Stimulated activated naive CD4-positive, alpha-beta T cell (primary cell): ENCODE data around the gene RNF227.
"Not testable (repeated sequence)": the region's sequence is repeated elsewhere in the genome, so short reads cannot be mapped to it uniquely, and the experiment has no call there.

Experiments
- DNase-seq, 6 experiments: peaks; one replicate each; lab custom pipeline; 2025; lab: John Stamatoyannopoulos, UW

RNF227 gene

DNA sequence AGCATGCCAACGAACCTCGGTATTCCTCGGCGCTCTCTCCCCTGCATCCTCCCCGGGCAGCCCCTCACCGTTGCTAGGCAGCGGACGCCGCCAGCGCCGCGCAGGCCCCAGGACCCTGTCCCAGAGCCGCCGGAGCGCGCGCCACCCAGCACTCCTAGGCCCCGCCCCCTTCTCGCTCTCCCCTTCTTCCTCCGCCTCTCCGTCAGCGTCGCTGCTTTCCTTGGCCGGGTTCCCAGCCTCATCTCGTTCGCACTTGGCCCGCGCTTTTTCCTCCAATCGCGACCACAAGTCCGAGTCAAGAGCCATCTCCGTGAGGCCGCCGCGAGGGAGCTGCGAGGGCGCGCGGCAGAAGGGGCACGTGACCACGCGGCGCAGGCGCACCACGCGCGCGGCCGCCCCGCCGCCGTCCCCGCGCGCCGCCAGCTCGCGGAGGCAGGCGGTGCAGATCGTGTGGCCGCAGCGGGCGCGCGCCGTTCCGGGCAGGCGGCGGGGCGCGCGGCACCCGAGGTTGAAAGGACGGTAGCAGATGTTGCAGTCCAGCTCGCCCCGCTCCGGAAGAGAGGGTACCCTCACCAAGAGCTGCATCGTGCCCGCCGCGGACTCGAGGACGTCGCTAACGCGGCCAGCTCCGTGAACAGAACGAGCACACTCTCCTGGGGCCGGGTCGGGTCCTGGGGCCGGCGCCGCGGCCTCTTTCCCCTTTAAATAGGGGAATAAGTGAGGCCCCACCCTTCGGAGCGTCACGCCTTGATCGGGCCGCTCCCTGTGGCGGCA, at the start of gene RNF227:
Gene RNF227 (minus strand): TSS at position 679 of the 774 bp plus-strand sequence. CDS start 94 bp downstream, at position 585.
- peak; percentile 73 to 94 (median 84) for DNase-seq

DNA sequence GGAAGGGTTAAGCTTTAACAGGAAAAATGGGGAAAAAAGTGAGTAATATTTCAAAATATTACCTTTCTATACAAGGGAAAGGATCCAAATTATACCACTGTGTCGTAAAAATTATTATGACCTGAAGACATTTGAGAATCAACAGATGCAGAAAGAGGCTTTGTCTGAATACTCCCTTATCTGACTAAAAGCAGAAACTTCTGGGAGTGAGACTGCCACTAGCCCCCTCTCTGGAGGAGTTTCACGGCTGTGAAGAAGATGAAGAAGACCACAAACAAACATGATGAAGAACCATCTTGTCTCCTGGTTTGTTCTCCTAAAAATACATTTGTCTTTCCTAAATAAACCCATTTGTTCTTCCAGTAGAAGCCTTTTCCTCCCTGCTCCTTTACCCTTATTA, 45.3 kb upstream of the RNF227 start:
- no peak for DNase-seq

DNA sequence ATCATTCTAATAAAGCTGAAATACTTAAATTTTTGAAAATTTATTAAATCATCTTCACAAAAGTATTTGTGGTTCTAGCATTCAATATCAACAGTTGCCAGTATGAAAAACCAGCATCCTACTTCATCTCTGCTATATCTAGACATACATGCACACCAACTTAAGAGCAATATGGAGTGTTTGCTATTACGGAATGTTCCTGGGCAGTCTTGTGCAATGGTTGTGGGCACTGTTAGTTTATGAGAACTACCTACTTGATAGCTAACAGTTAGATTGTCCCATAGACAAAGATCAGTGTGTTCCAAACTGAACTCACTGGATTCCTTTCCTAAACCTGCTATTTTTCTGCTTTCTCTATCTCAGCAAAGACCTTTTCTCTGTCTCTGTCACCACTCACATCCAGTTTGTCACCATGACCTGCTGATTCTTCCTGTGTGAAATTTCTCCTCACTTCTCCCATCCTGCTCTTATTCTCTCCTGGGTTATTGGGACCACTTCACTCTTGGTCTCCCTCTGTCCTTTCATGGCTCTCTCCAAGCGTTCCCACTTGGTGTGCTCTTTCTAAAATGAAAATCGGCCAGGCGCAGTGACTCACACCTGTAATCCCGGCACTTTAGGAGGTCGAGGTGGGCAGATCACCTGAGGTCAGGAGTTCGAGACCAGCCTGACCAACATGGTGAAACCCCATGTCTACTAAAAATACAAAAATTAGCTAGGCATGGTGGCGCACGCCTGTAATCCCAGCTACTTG, 43.6 kb upstream of the RNF227 start:
- no peak for DNase-seq

DNA sequence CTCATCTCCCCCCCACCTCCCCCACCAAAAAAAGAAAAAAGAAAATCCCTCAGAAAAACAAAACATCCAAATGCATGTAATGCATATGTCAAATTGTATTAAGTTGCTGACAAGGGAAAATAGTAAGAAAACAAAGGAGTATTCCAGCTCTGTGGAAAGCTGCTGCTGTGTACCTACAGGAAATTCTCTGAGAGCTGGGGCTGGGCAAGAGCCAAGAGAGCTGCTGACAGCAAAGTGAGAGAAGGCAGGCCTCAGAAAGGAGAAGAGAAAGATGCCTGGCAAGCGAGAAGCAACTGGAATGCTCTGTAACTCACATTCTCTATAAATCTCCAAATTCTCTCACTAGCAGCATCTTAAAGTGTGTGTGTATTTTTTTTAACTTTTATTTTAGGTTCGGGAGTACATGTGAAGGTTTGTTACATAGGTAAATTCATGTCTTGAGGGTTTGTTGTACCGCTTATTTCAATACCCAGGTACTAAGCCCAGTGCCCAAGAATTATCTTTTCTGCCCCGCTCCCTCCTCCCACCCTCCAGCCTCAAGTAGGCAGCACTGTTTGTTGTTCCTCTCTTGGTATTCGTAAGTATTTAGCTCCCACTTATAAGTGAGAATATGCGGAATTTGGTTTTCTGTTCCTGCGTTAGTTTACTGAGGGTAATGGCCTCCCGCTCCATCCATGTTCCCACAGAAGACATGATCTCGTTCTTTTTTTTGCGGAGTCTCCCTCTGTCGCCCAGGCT, 40.3 kb upstream of the RNF227 start:
- no peak for DNase-seq

DNA sequence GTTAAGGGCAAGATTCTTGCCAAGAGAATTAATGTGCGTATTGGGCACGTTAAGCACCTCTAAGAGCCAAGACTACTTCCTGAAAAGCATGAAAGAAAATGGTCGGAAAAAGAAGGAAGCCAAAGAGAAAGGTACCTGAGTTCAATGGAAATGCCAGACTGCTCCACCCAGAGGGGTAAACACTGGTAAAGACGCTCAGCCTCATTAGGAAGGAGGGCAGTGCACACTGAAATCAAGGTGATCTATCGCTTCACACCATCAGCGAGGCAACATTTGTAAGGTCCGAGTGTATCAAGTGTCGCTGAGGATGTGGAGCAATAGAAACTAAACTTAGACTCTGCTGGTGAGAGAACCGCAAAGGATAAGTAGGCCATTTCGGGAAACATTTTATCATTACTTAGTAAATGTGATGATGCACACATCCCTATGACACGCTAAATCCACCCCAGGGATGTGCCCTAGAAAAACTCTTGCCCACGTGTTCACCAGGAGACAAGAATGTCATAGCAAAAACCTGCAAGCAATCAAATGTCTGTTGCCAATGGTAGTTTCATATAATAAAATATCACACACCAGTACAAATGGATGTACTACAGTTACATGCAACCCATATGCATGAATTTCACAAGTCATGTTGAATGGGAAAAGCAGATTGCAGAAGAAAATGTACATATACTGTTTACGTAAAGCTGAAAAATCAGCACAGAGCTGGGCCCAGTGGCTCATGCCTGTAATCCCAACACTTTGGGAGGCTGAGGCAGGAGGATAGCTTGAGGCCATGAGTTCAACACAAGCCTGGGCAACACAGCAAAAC, 39.5 kb upstream of the RNF227 start:
- DNase-seq, result no peak

DNA sequence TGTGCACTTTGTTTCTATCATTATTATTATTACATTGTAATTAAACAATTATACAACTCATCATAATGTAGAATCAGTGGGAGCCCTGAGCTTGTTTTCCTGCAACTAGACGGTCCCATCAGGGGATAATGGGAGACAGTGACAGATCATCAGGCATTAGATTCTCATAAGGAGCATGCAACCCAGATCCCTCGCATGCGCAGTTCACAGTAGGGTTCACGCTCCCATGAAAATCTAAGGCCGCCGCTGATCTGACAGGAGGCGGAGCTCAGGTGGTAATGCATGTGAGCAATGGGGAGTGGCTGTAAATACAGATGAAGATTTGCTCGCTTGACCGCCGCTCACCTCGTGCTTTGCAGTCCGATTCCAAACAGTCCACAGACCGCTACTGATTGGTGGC, 37.2 kb upstream of the RNF227 start:
- DNase-seq, result not testable (repeated sequence)

DNA sequence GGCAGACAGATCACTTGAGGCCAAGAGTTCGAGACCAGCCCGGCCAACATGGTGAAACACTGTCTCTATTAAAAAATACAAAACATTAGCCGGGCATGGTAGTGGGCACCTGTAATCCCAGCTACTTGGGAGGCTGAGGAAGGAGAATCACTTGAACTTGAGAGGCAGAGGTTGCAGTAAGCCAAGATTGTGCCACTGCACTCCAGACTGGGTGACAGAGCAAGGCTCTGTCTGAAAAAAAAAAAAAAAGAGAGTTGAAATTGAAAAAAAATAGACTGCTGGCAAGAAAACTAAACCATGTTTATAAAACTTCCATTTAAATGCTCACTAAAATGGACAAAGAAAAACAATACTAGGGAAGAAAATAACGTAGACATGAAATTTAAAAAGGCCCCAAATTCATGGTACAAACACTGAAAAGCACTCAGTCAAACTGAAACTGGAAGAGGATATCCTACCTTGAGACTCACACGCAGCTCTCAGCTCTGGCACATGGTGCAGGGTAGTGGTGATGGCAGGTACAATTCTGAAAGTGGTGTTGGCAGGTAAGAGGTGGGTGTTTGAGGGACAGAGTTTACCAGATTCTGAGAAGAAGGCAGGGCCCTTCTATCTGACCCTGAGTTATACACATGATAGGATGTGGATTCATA, 35.2 kb upstream of the RNF227 start:
- peak in 2 of 6 experiments; percentile 3 for DNase-seq

DNA sequence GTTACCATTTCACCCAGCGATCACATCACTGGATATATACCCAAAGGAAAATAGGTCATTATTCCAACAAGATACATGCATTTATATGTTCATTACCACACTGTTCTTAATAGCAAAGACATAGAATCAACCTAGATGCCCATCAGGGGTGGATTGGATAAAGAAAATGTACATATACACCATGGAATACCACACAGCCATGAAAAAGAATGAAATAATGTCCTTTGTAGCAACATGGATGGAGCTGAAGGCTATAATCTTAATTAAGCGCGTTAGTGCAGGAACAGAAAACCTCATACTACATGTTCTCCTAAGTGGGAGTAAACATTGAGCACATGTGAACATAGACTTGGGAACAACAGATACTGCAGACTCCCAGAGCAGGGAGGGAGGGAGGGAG, 34.5 kb upstream of the RNF227 start:
- no peak for DNase-seq

DNA sequence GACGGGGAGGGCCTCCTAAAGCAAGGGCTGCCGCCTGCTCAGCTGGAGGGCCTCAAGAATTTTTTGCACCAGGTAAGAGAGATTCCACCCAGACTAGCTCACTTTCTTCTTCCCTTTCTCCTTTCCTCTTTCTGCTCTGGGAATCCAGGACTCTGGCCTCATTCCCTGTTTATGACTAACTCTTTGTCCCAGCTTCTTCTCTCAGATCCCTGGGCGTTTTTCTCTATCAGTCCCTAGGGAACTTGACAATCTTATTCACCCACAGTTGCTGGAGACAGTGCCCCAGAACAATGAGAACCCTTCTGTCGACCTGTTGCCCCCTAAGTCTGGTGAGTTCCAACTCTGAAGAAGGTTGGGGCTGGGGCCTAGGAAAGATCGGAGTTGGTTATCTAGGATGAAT, 31.6 kb upstream of the RNF227 start:
- no peak for DNase-seq

DNA sequence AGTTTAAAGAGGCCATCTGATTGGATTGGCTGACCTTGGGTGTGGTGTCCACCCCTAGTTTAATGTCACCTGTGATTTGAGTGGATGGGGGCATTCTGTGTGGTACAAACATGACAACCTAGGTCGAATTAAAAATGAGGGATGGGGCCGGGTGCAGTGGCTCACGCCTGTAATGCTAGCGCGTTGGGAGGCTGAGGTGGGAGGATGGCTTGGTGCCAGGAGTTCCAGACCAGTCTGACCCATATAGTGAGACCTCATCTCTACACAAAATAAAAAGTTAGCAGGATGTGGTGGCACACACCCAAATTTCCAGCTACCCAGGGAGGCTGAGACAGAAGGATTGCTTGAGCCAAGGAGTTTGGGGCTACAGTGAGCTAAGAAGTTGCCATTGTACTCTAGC, 30.4 kb upstream of the RNF227 start:
- DNase-seq, result no peak

DNA sequence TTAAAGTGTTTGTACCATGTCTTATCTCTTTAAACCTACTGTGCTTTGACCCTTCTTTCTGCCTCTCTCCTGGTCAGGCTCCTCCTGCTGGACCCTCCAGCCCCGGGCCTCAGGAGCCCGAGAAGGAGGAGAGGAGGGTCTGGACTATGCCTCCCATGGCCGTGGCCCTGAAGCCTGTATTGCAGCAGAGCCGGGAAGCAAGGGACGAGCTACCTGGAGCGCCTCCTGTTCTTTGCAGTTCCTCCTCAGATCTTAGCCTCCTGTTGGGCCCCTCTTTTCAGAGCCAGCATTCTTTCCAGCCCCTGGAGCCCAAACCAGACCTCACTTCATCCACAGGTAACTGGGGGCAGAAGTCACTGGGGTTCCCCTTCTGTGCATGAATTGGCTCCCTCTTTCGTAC, 29.6 kb upstream of the RNF227 start:
- DNase-seq, result no peak

DNA sequence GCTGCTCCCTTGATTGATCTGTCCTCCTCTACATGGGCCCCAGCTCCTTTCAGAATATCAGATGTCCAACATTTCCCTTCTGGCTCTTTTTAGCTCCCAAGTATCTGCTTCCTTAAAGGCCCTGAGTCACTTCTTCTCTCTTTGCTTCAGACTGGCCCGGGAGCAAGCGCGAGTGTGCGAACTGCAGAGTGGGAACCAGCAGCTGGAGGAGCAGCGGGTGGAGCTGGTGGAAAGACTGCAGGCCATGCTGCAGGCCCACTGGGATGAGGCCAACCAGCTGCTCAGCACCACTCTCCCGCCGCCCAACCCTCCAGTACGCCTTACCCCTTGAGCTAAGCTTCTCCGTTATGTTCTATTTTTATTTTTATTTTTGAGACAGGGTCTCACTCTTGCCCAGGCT, 28.2 kb upstream of the RNF227 start:
- DNase-seq, result no peak

DNA sequence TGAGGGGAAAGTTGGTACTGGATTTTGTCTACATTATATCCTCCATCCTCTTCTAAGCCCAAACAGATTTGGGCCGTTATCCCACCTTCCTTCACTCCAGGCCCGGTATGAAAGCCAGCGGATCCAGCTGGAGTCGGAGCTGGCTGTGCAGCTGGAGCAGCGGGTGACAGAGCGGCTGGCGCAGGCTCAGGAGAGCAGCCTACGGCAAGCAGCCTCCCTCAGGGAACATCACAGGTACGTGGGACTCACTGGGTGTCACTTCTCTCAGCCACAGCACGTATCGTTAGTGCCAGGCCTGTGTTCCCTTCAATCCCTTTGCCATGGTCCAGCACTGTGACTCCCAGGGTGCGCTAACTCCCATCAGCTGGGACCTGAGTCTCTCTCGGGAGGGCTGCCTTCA, 27.2 kb upstream of the RNF227 start:
- no peak for DNase-seq

DNA sequence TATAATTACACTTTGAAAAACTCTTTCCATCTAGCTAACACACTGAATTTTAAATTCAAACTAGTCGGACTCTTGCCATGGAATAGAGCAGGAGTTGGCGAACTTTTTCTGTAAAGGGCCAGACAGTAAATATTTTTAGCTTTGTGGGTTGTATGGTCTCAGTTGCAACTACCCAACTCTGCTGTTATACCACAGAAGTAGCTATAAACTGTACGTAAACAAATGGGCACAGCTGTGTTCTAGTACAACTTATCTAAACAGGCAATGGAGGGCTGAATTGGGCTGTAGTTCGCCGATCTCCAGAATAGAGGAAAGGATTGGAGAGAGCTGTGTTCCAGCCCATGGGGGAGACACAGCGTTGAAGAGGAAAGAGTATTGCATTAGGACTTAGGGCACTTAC, 24.7 kb upstream of the RNF227 start:
- DNase-seq, result no peak

DNA sequence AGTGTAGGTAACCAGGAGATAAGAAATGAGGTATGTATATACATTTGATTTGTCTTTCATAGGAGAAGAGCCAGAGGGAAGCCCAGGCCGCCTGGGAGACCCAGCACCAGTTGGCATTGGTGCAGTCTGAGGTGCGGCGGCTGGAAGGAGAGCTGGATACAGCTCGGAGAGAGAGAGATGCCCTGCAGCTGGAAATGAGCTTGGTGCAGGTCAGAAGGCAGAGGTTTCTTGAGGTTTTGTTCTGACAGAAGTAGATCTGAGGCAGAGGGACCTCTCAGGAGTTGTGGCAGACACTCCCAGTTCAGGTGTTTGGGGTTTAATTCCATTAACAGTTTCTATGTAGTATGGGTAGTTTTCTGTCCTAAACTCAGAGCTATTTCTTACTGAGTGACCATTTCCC, 23.9 kb upstream of the RNF227 start:
- no peak for DNase-seq

DNA sequence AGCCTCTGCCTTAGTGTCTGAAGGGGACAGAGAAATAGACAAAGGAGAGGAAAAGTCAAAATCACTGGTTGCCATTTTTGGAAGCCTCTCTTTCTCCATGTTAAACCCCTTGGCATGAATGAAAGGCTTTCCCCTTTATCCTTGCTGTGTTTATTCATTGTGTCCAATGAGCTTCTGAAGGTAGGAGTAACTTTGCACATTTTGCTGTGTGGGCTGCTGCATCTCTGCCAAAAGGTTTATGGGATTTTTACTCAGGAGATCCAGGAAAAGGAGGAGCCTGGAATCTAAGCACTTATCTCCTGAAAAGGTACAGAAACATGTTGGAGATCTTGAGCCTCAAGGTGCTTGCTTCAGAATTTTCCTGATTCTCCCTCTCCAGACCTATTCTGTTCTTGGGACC, 19.8 kb upstream of the RNF227 start:
- no peak for DNase-seq

DNA sequence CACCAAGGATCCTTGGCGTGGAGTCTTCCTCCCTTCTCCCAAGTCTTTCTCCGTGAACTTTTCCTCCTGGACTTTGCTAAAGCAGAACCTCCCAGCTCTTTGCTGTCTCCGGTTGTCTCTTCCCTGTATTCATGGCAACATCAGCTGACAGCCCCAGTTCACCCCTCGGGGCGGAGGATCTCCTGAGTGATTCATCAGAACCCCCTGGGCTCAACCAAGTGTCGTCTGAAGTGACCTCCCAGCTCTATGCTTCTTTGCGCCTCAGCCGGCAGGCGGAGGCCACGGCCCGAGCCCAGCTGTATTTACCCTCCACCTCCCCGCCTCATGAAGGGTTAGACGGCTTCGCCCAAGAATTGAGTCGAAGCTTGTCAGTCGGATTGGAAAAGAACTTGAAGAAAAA, 16.9 kb upstream of the RNF227 start:
- DNase-seq, result no peak

DNA sequence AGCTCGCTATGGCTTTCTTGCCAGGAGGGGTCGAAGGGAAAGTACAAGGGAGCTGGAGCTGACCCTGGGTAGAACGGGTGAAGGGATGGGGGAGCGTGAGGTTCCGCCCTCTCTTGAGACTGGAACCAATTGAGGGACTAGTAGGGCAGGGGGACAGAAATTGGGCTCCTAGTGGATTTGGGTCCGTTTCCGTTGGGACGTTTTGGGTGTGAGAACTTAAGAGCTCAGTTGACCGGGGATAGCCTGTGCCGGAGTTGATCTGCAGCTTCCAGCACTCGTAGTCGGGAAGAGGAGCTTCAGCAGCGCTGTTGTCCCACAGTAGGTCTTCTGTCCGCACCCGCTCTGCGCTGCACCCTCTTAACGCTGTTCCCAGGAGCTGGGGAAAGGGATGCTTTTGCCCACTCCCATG, 16.4 kb upstream of the RNF227 start:
- DNase-seq, result peak in 3 of 6 experiments; percentile 26 to 50 (median 32)

DNA sequence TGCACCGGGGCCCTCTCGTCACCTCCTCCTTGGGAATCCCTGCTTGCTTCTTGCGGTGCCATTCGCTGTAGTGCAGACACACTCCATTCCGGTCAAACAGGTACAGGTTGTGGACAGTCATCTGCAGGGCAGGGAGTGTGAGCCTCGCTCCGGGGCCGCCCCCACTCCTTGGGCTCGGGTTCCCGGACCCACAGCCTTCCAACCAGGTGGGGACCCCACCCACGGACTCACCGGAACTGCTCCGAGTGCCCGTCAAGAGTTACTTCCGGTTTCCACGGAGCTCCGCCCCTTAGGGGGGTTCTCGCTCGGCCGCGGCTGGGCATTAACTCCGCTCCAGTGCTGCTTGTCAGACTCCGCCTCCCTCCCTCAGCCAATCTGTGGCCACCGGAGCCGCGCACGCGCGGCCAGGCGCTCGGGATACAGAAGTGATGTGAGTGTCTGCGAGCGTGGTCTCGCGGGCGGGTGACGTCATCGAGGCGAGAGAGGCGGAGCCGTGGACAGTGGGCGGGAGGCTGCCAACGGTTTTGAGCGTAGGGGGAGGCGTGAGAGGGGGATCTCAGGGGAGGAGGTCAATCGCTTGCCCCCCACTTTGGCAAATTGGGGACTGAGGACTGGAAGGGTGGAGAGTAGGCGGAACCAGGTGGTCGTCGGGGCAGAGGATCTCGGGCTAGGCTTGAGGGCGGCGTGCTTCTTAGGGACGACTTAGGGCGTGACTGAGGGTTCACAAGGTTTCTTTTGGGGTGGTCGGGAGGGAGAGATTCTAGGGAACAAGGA, 15.8 kb upstream of the RNF227 start, which contains the start of the genes CNTROB and TRAPPC1:
Gene CNTROB (plus strand): TSS at position 498 of the 774 bp plus-strand sequence. CDS start 874 bp downstream, outside the sequence.
Gene TRAPPC1 (minus strand): TSS at position 238 of the 774 bp plus-strand sequence. CDS start 117 bp downstream, at position 121.
- DNase-seq, result peak; percentile 97 to 99 (median 98)
